Measurements from ENCODE around the gene SOX5. TPM values are rescaled to one million over a fixed set of nuclear protein-coding genes. Genes with fewer than 3 reads are reported as not detected.

SOX5 gene
- total RNA-seq, 1 experiment from 2014 or later, result not detected

GRCh38 chr12:23703051-23703450 lies 246.4 kb downstream of the SOX5 start:
- Histone ChIP-seq H3K36me3 (no peaks in the 10 kb centered on the region), H3K27me3 (no peaks in the 10 kb centered on the region), H3K9me3 (no peaks in the 10 kb centered on the region), H3K4me3 (no peak overlapping the region)
- no peak for DNase-seq

- no peaks in the 10 kb centered on the region for H3K36me3 ChIP-seq
- no peaks in the 10 kb centered on the region; the same call in 1 of the 2 replicates for H3K9me3 ChIP-seq
- DNase-seq, result no peak
- no peak overlapping the region for H3K4me3 ChIP-seq
- H3K27me3 ChIP-seq, result no peaks in the 10 kb centered on the region
Measured at GRCh38 chr12:23699031-23699430, 250.4 kb downstream of the SOX5 start.

GRCh38 chr12:23694920-23695319 lies 254.6 kb downstream of the SOX5 start:
- Histone ChIP-seq H3K36me3 (no peaks in the 10 kb centered on the region), H3K4me3 (no peak overlapping the region), H3K9me3 (no peaks in the 10 kb centered on the region; the same call in 1 of the 2 replicates), H3K27me3 (no peaks in the 10 kb centered on the region)
- DNase-seq, result no peak

- H3K4me3 ChIP-seq, result no peak overlapping the region
- H3K27me3 ChIP-seq, result no peaks in the 10 kb centered on the region
- H3K36me3 ChIP-seq, result no peaks in the 10 kb centered on the region
- no peak for DNase-seq
- H3K9me3 ChIP-seq, result no peaks in the 10 kb centered on the region; the same call in 1 of the 2 replicates
Measured at GRCh38 chr12:23694307-23694706, 255.2 kb downstream of the SOX5 start.

GRCh38 chr12:23687947-23688346 lies 261.5 kb downstream of the SOX5 start:
- Histone ChIP-seq H3K9me3 (no peaks in the 10 kb centered on the region), H3K4me3 (no peak overlapping the region), H3K36me3 (no peaks in the 10 kb centered on the region), H3K27me3 (no peaks in the 10 kb centered on the region)
- DNase-seq, result no peak

GRCh38 chr12:23686095-23686494 lies 263.4 kb downstream of the SOX5 start:
- no peak for DNase-seq
- Histone ChIP-seq H3K9me3 (no peaks in the 10 kb centered on the region), H3K4me3 (no peak overlapping the region), H3K36me3 (no peaks in the 10 kb centered on the region), H3K27me3 (no peaks in the 10 kb centered on the region)

GRCh38 chr12:23684121-23684520 lies 265.3 kb downstream of the SOX5 start:
- DNase-seq, result no peak
- Histone ChIP-seq H3K27me3 (no peaks in the 10 kb centered on the region), H3K4me3 (no peak overlapping the region), H3K36me3 (no peaks in the 10 kb centered on the region), H3K9me3 (no peaks in the 10 kb centered on the region)

- Histone ChIP-seq H3K4me3 (no peak overlapping the region), H3K36me3 (no peaks in the 10 kb centered on the region), H3K27me3 (no peaks in the 10 kb centered on the region), H3K9me3 (no peaks in the 10 kb centered on the region)
- no peak for DNase-seq
Measured at GRCh38 chr12:23681237-23681636, 268.2 kb downstream of the SOX5 start.

- Histone ChIP-seq H3K27me3 (no peaks in the 10 kb centered on the region), H3K4me3 (no peak overlapping the region), H3K36me3 (no peaks in the 10 kb centered on the region), H3K9me3 (no peaks in the 10 kb centered on the region)
- no peak for DNase-seq
Measured at GRCh38 chr12:23674064-23674463, 275.4 kb downstream of the SOX5 start.

GRCh38 chr12:23671881-23672280 lies 277.6 kb downstream of the SOX5 start:
- Histone ChIP-seq H3K9me3 (no peaks in the 10 kb centered on the region), H3K36me3 (no peaks in the 10 kb centered on the region), H3K4me3 (no peak overlapping the region), H3K27me3 (no peaks in the 10 kb centered on the region)
- DNase-seq, result no peak

GRCh38 chr12:23670684-23671083 lies 278.8 kb downstream of the SOX5 start:
- H3K36me3 ChIP-seq, result no peaks in the 10 kb centered on the region
- DNase-seq, result no peak
- H3K4me3 ChIP-seq, result no peak overlapping the region
- H3K9me3 ChIP-seq, result no peaks in the 10 kb centered on the region
- no peaks in the 10 kb centered on the region for H3K27me3 ChIP-seq

- no peak for DNase-seq
- no peak overlapping the region for H3K4me3 ChIP-seq
- no peaks in the 10 kb centered on the region for H3K36me3 ChIP-seq
Measured at GRCh38 chr12:23669691-23670090, 279.8 kb downstream of the SOX5 start.

GRCh38 chr12:23666866-23667265 lies 282.6 kb downstream of the SOX5 start:
- no peaks in the 10 kb centered on the region for H3K36me3 ChIP-seq
- no peak overlapping the region for H3K4me3 ChIP-seq
- DNase-seq, result no peak
- no peaks in the 10 kb centered on the region for H3K9me3 ChIP-seq
- no peaks in the 10 kb centered on the region for H3K27me3 ChIP-seq

More at GRCh38 chr12:23669691-23670090, 279.8 kb downstream of the SOX5 start:
- Histone ChIP-seq H3K9me3 (no peaks in the 10 kb centered on the region), H3K27me3 (no peaks in the 10 kb centered on the region)

GRCh38 chr12:23662966-23663365 lies 286.5 kb downstream of the SOX5 start:
- Histone ChIP-seq H3K36me3 (no peaks in the 10 kb centered on the region), H3K27me3 (no peaks in the 10 kb centered on the region), H3K9me3 (no peaks in the 10 kb centered on the region), H3K4me3 (no peak overlapping the region)
- no peak for DNase-seq

GRCh38 chr12:23659131-23659530 lies 290.3 kb downstream of the SOX5 start:
- H3K27me3 ChIP-seq, result no peaks in the 10 kb centered on the region
- DNase-seq, result no peak
- H3K9me3 ChIP-seq, result no peaks in the 10 kb centered on the region
- no peaks in the 10 kb centered on the region for H3K36me3 ChIP-seq
- no peak overlapping the region for H3K4me3 ChIP-seq

- Histone ChIP-seq H3K36me3 (no peaks in the 10 kb centered on the region), H3K9me3 (no peaks in the 10 kb centered on the region), H3K4me3 (no peak overlapping the region), H3K27me3 (no peaks in the 10 kb centered on the region)
- no peak for DNase-seq
Measured at GRCh38 chr12:23657598-23657997, 291.9 kb downstream of the SOX5 start.

- H3K9me3 ChIP-seq, result no peaks in the 10 kb centered on the region
- H3K27me3 ChIP-seq, result no peaks in the 10 kb centered on the region
- no peaks in the 10 kb centered on the region for H3K36me3 ChIP-seq
Measured at GRCh38 chr12:23655884-23656283, 293.6 kb downstream of the SOX5 start.

GRCh38 chr12:23655112-23655511 lies 294.4 kb downstream of the SOX5 start:
- Histone ChIP-seq H3K9me3 (no peaks in the 10 kb centered on the region), H3K27me3 (no peaks in the 10 kb centered on the region), H3K36me3 (no peaks in the 10 kb centered on the region), H3K4me3 (no peak overlapping the region)
- DNase-seq, result no peak

More at GRCh38 chr12:23655884-23656283, 293.6 kb downstream of the SOX5 start:
- H3K4me3 ChIP-seq, result no peak overlapping the region
- DNase-seq, result no peak

GRCh38 chr12:23648546-23648945 lies 300.9 kb downstream of the SOX5 start:
- Histone ChIP-seq H3K9me3 (no peaks in the 10 kb centered on the region), H3K36me3 (no peaks in the 10 kb centered on the region), H3K27me3 (no peaks in the 10 kb centered on the region; the same call in 1 of the 2 replicates), H3K4me3 (no peak overlapping the region)
- DNase-seq, result no peak
